ENCODE data around the gene USP35. TPM values are rescaled to one million over a fixed set of nuclear protein-coding genes. Genes with fewer than 3 reads are reported as not detected.

The USP35 gene
- total RNA-seq, 1 experiment from 2014 or later: 6.0 TPM

DNA sequence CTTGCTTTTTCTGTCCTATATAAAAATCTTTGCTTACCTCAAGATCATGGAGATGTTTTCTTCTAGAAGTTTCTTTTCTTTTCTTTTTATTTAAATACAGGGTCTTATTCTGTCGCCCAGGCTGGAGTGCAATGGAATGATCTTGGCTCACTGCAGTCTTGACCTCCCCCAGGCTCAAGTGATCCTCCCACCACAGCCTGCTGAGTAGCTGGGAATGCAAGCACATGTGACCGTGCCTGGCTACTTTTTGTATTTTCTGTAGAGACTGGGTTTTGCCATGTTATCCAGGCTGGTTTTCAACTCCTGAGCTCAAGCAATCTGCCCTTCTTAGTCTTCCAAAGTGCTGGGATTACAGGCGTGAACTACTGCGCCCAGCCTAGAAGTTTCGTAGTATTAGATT is 45.3 kb downstream of the USP35 start:
- ChIA-PET POLR2A (no interaction called here), RAD21 (ENCODE audit: low non-redundant PET in 1 of 2, low total read pairs in 2 of 2, uncharacterized antibody in 2 of 2, unreplicated experiment in 2 of 2) (no interaction called here), CTCF (no interaction called here)
- Histone ChIP-seq H3K4me3 (replicated peaks in 1 of 2; ENCODE audit: low read depth in 1 of 2, low read length in 2 of 2) (no peak overlapping the region), H3K4me2 (ENCODE audit: low read length) (no peak overlapping the region), H3K9ac (ENCODE audit: low read length) (no peak overlapping the region), H2AFZ (ENCODE audit: low read depth, low read length, poor library complexity, severe bottlenecking) (no peak overlapping the region), H3K27me3 (ENCODE audit: insufficient read depth, low read length) (no peaks in the 10 kb centered on the region), H3K4me1 (ENCODE audit: control insufficient read depth in 1 of 2, insufficient read depth in 2 of 2, low read length in 2 of 2) (no peaks in the 10 kb centered on the region), H4K20me1 (ENCODE audit: insufficient read depth) (no peaks in the 10 kb centered on the region), H3K27ac (ENCODE audit: low read depth, low read length) (no peak overlapping the region), H3K9me2 (ENCODE audit: insufficient read depth) (no peaks in the 10 kb centered on the region), H3K9me3 (ENCODE audit: control insufficient read depth in 1 of 2, insufficient read depth in 1 of 2, low read depth in 1 of 2, low read length in 2 of 2) (no peaks in the 10 kb centered on the region), H3K36me3 (ENCODE audit: control insufficient read depth in 1 of 2, insufficient read depth in 2 of 2, low read length in 2 of 2) (no peaks in the 10 kb centered on the region), H3K79me2 (ENCODE audit: insufficient read depth, low read length) (no peaks in the 10 kb centered on the region)
- TF ChIP-seq ELF1 (IDR thresholded peaks at IDR 0.05; ENCODE audit: borderline replicate concordance, low read depth) (no peak), MAX (IDR thresholded peaks at IDR 0.05) (no peak), REST (IDR thresholded peaks at IDR 0.05; ENCODE audit: low read depth) (no peak), ZNF274 (IDR thresholded peaks at IDR 0.05; ENCODE audit: low read depth, low read length) (no peak), SRF (IDR thresholded peaks at IDR 0.05; ENCODE audit: low read depth) (no peak), CTCF (IDR thresholded peaks at IDR 0.05 in 2 of 3, conservative IDR thresholded peaks at IDR 0.05 in 1 of 3; ENCODE audit: borderline replicate concordance in 1 of 3, insufficient read depth in 1 of 3, low read depth in 2 of 3, low read length in 2 of 3) (no peak), CBX3 (IDR thresholded peaks at IDR 0.05; ENCODE audit: low read depth) (no peak), POLR2AphosphoS5 (IDR thresholded peaks at IDR 0.05; ENCODE audit: low read depth, low read length) (no peak), ZBTB33 (IDR thresholded peaks at IDR 0.05; ENCODE audit: extremely low read depth, insufficient replicate concordance, low read length) (no peak), SIN3A (IDR thresholded peaks at IDR 0.05; ENCODE audit: low read depth) (no peak), TCF7L2 (IDR thresholded peaks at IDR 0.05; ENCODE audit: borderline replicate concordance, extremely low read depth, insufficient read depth, insufficient read length) (no peak)
- DNase-seq (ENCODE audit: low read depth, low spot score): no peak
- intact Hi-C loops (cut with micrococcal nuclease): no loop called here
- no TSS peak for BruUV-seq (replicated peaks)
- ATAC-seq: no peak
